ENCODE results near the gene EIF4A3.

Gene EIF4A3

DNA sequence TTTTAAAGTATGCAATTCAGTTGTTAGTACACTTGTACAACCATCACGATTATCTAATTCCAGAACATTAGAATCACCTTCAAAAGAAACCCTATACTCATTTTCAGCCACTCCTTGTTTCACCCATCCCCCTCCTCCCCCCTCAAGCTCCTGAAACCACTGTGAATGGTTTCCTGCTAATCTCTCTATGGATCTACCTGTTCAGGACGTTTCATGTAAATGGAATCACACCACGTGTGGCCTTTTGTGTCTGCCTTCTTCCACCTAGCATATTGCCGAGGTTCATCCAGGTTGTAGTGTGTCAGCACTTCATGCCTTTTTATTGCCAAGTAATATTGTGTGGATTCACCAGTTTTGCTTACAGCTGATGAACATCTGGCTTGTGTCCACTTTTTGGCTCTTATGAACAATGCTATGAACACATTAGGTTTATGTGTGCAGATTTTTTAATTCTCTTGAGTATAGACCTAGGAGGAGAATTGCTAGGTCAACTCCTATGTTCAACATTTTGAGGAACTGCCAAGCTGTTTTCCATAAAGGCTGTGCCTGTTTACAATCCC is 17.8 kb downstream of the EIF4A3 start:
- Histone ChIP-seq H2AK5ac (ENCODE audit: low read length, severe bottlenecking) (no peak overlapping the region), H3K23ac (ENCODE audit: low read length in 2 of 2) (no peak overlapping the region)
- WGBS, result 49% methylated on average over 4 of the region's 4 CpGs

DNA sequence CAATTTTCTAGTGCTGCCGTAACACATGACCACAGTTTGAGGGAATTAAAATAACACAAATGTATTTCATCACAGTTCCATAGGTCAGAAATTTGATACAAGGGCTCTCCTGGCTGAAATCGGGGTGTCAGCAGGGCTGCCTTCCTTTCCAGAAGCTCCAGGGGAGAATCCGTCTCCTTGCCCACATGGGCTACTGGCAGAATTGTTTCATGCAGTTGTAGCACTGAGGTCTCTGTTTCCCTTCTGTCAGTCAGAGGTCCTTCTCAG is 20.5 kb downstream of the EIF4A3 start:
- WGBS, result 93% methylated on average over 3 of the region's 3 CpGs
- Histone ChIP-seq H3K18ac (ENCODE audit: low read depth in 1 of 2, low read length in 2 of 2) (no peak overlapping the region), H3K27ac (ENCODE audit: low read length, poor library complexity, severe bottlenecking) (no peak overlapping the region), H3K36me3 (ENCODE audit: control insufficient read depth in 1 of 2, insufficient read depth in 2 of 2, low read depth in 1 of 2, low read length in 2 of 2) (no peaks in the 10 kb centered on the region), H4K91ac (ENCODE audit: low read length) (no peak overlapping the region), H2AK5ac (ENCODE audit: low read length, severe bottlenecking) (no peak overlapping the region), H2BK12ac (ENCODE audit: low read length in 2 of 2) (no peak overlapping the region), H3K9ac (ENCODE audit: low read length) (peak overlapping the region; percentile 3), H2BK15ac (ENCODE audit: low read depth, poor library complexity, severe bottlenecking) (no peak overlapping the region), H3K23ac (ENCODE audit: low read length in 2 of 2) (no peak overlapping the region), H3K27me3 (ENCODE audit: control insufficient read depth in 1 of 2, insufficient read depth in 1 of 2, low read length in 2 of 2) (peaks cover 0 to 4% of the 10 kb centered on the region in 2 experiments), H2BK120ac (ENCODE audit: low read depth, low read length) (no peak overlapping the region), H4K8ac (ENCODE audit: low read length) (no peak overlapping the region), H3K4ac (ENCODE audit: low read depth in 1 of 2, low read length in 2 of 2) (no peak overlapping the region), H3K9me3 (ENCODE audit: control insufficient read depth, low read length) (no peaks in the 10 kb centered on the region), H3K4me3 (ENCODE audit: insufficient read depth in 1 of 2, low read depth in 1 of 2, low read length in 2 of 2) (no peak overlapping the region), H3K79me1 (replicated peaks; ENCODE audit: low read length, poor library complexity, severe bottlenecking) (no peaks in the 10 kb centered on the region), H2AFZ (ENCODE audit: low read depth, low read length) (no peak overlapping the region), H3K4me1 (ENCODE audit: control insufficient read depth, insufficient read depth, low read depth, low read length) (peaks cover 8% of the 10 kb centered on the region), H2BK5ac (ENCODE audit: low read depth, low read length, poor library complexity, severe bottlenecking) (no peak overlapping the region), H3K14ac (ENCODE audit: low read length in 2 of 2) (no peak overlapping the region), H3K4me2 (ENCODE audit: low read length, poor library complexity, severe bottlenecking) (no peak overlapping the region)
- DNase-seq, result no peak

More for the DNA sequence above, 17.8 kb downstream of the EIF4A3 start:
- no peak overlapping the region for H3K4ac ChIP-seq (ENCODE audit: low read depth in 1 of 2, low read length in 2 of 2)
- H3K18ac ChIP-seq (ENCODE audit: low read depth in 1 of 2, low read length in 2 of 2), result no peak overlapping the region
- no peak overlapping the region for H2BK120ac ChIP-seq (ENCODE audit: low read depth, low read length)
- H3K36me3 ChIP-seq (ENCODE audit: control insufficient read depth in 1 of 2, insufficient read depth in 2 of 2, low read depth in 1 of 2, low read length in 2 of 2), result peaks cover 14 to 21% of the 10 kb centered on the region in 2 experiments
- H3K4me1 ChIP-seq (ENCODE audit: control insufficient read depth, insufficient read depth, low read depth, low read length), result peaks cover 5% of the 10 kb centered on the region
- H2BK15ac ChIP-seq (ENCODE audit: low read depth, poor library complexity, severe bottlenecking), result no peak overlapping the region
- no peaks in the 10 kb centered on the region for H3K79me1 ChIP-seq (replicated peaks; ENCODE audit: low read length, poor library complexity, severe bottlenecking)
- no peak overlapping the region for H3K4me3 ChIP-seq (ENCODE audit: insufficient read depth in 1 of 2, low read depth in 1 of 2, low read length in 2 of 2)
- H2BK5ac ChIP-seq (ENCODE audit: low read depth, low read length, poor library complexity, severe bottlenecking), result no peak overlapping the region
- H3K27ac ChIP-seq (ENCODE audit: low read length, poor library complexity, severe bottlenecking), result no peak overlapping the region
- H4K91ac ChIP-seq (ENCODE audit: low read length), result no peak overlapping the region
- H4K8ac ChIP-seq (ENCODE audit: low read length), result no peak overlapping the region
- no peak overlapping the region for H3K4me2 ChIP-seq (ENCODE audit: low read length, poor library complexity, severe bottlenecking)
- no peak overlapping the region for H3K14ac ChIP-seq (ENCODE audit: low read length in 2 of 2)
- H2AFZ ChIP-seq (ENCODE audit: low read depth, low read length), result no peak overlapping the region
- no peaks in the 10 kb centered on the region for H3K9me3 ChIP-seq (ENCODE audit: control insufficient read depth, low read length)
- no peak overlapping the region for H3K9ac ChIP-seq (ENCODE audit: low read length)
- H2BK12ac ChIP-seq (ENCODE audit: low read length in 2 of 2), result no peak overlapping the region
- peaks cover 0 to 4% of the 10 kb centered on the region in 2 experiments for H3K27me3 ChIP-seq (ENCODE audit: control insufficient read depth in 1 of 2, insufficient read depth in 1 of 2, low read length in 2 of 2)
- DNase-seq, result no peak

DNA sequence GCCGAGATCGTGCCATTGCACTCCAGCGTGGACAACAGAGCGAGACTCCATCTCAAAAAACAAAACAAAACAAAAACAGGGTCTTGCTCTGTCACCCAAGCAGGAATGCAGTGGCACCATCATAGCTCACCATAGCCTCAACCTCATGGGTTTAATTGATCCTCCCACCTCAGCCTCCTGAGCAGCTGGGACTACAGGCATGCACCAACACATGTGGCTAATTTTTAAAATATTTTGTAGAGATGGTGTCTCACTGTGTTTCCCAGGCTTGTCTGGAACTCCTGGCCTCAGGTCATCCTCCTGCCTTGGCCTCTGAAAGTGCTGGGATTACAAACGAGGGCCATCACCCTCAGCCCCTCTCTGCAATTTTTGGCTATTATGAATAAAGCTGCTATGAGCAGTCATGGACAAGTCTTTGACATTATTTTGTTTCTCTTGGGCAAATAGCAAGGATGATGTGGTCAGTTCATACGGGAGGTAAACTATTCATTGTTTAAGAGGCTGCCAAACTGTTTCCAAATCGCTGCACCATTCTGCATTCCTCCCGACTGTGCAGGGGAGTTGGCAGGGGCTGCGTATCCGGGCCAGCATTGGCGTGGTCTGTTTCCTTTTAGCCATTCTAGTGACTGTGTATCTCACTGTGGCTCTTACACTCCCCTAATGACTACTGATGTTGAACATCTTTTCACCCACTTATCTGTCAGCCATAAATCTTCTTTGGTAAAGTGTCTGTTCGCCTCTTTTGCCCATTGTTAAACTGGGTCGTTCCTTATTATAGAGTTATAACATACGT is 21.1 kb downstream of the EIF4A3 start:
- 84% methylated on average over 11 of the region's 14 CpGs for WGBS
- Histone ChIP-seq H4K91ac (ENCODE audit: low read length) (no peak overlapping the region), H3K9me3 (ENCODE audit: control insufficient read depth, low read length) (no peaks in the 10 kb centered on the region), H4K8ac (ENCODE audit: low read length) (no peak overlapping the region), H2BK12ac (ENCODE audit: low read length in 2 of 2) (no peak overlapping the region), H2AFZ (ENCODE audit: low read depth, low read length) (no peak overlapping the region), H3K4me3 (ENCODE audit: insufficient read depth in 1 of 2, low read depth in 1 of 2, low read length in 2 of 2) (no peak overlapping the region), H3K18ac (ENCODE audit: low read depth in 1 of 2, low read length in 2 of 2) (no peak overlapping the region), H3K27me3 (ENCODE audit: control insufficient read depth in 1 of 2, insufficient read depth in 1 of 2, low read length in 2 of 2) (peaks cover 0 to 4% of the 10 kb centered on the region in 2 experiments), H3K23ac (ENCODE audit: low read length in 2 of 2) (no peak overlapping the region), H2BK15ac (ENCODE audit: low read depth, poor library complexity, severe bottlenecking) (no peak overlapping the region), H3K79me1 (replicated peaks; ENCODE audit: low read length, poor library complexity, severe bottlenecking) (no peaks in the 10 kb centered on the region), H2BK5ac (ENCODE audit: low read depth, low read length, poor library complexity, severe bottlenecking) (no peak overlapping the region), H2AK5ac (ENCODE audit: low read length, severe bottlenecking) (no peak overlapping the region), H2BK120ac (ENCODE audit: low read depth, low read length) (no peak overlapping the region), H3K4me1 (ENCODE audit: control insufficient read depth, insufficient read depth, low read depth, low read length) (peaks cover 8% of the 10 kb centered on the region), H3K4ac (ENCODE audit: low read depth in 1 of 2, low read length in 2 of 2) (no peak overlapping the region), H3K36me3 (ENCODE audit: control insufficient read depth in 1 of 2, insufficient read depth in 2 of 2, low read depth in 1 of 2, low read length in 2 of 2) (no peaks in the 10 kb centered on the region), H3K14ac (ENCODE audit: low read length in 2 of 2) (no peak overlapping the region), H3K4me2 (ENCODE audit: low read length, poor library complexity, severe bottlenecking) (no peak overlapping the region), H3K27ac (ENCODE audit: low read length, poor library complexity, severe bottlenecking) (no peak overlapping the region), H3K9ac (ENCODE audit: low read length) (peak overlapping the region; percentile 3)
- DNase-seq, result no peak

DNA sequence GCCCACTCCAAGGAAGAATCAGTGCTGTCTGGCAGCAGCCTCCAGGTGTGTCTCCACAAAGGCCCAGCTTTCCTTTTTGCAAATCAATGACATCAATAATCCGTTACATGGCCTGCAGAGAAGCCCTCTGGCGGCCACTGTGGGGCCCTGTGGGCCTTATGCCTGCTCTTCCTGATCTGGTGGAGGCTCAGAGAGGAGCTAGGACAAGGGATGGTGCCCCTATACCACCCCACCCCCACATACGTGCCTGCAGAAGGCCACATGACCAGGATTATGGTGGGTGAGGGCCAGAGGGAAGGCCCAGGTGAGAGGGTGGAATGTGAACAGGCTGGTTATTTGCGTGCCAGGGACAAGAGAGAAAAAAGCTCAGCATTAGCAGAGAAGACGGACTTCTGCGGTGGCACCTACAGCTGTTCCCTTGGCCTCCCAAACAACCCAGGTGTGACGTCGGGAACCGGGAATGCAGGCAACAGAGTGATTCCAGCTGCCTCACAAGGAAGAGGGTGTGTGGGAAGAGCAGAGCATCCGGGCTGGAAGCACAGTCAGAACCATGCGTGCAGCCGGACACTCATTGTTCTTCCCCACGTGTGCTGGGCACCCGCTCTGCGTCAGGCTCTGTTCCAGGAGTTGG is 22.5 kb downstream of the EIF4A3 start:
- H3K27ac ChIP-seq (ENCODE audit: low read length, poor library complexity, severe bottlenecking), result no peak overlapping the region
- no peak overlapping the region for H3K9ac ChIP-seq (ENCODE audit: low read length)
- no peak overlapping the region for H3K4me2 ChIP-seq (ENCODE audit: low read length, poor library complexity, severe bottlenecking)
- H3K14ac ChIP-seq (ENCODE audit: low read length in 2 of 2), result no peak overlapping the region
- H3K4me3 ChIP-seq (ENCODE audit: insufficient read depth in 1 of 2, low read depth in 1 of 2, low read length in 2 of 2), result no peak overlapping the region
- H2BK12ac ChIP-seq (ENCODE audit: low read length in 2 of 2), result no peak overlapping the region
- H4K91ac ChIP-seq (ENCODE audit: low read length), result no peak overlapping the region
- 68% methylated on average over 14 of the region's 15 CpGs for WGBS
- peaks cover 0 to 4% of the 10 kb centered on the region in 2 experiments for H3K27me3 ChIP-seq (ENCODE audit: control insufficient read depth in 1 of 2, insufficient read depth in 1 of 2, low read length in 2 of 2)
- H3K36me3 ChIP-seq (ENCODE audit: control insufficient read depth in 1 of 2, insufficient read depth in 2 of 2, low read depth in 1 of 2, low read length in 2 of 2), result no peaks in the 10 kb centered on the region
- no peak overlapping the region for H2BK5ac ChIP-seq (ENCODE audit: low read depth, low read length, poor library complexity, severe bottlenecking)
- no peak overlapping the region for H3K23ac ChIP-seq (ENCODE audit: low read length in 2 of 2)
- H3K9me3 ChIP-seq (ENCODE audit: control insufficient read depth, low read length), result no peaks in the 10 kb centered on the region
- H3K4me1 ChIP-seq (ENCODE audit: control insufficient read depth, insufficient read depth, low read depth, low read length), result peaks cover 8% of the 10 kb centered on the region
- H3K4ac ChIP-seq (ENCODE audit: low read depth in 1 of 2, low read length in 2 of 2), result no peak overlapping the region
- H2AK5ac ChIP-seq (ENCODE audit: low read length, severe bottlenecking), result no peak overlapping the region
- H2BK15ac ChIP-seq (ENCODE audit: low read depth, poor library complexity, severe bottlenecking), result no peak overlapping the region
- peak; percentile 63 for DNase-seq
- H3K18ac ChIP-seq (ENCODE audit: low read depth in 1 of 2, low read length in 2 of 2), result peak overlapping the region in 1 of 2 experiments; percentile 8
- no peaks in the 10 kb centered on the region for H3K79me1 ChIP-seq (replicated peaks; ENCODE audit: low read length, poor library complexity, severe bottlenecking)
- H4K8ac ChIP-seq (ENCODE audit: low read length), result no peak overlapping the region
- no peak overlapping the region for H2BK120ac ChIP-seq (ENCODE audit: low read depth, low read length)
- no peak overlapping the region for H2AFZ ChIP-seq (ENCODE audit: low read depth, low read length)
